HepG2 (cell line): Measurements from ENCODE around the gene SLC2A4. TPM values are rescaled to one million over a fixed set of nuclear protein-coding genes. Genes with fewer than 3 reads are reported as not detected.

Experiments
- ARNTL ChIP-seq: sonication (generic); formaldehyde crosslinking; IDR thresholded peaks from 2 replicates; pipeline ENCODE4 v1.4.0; 2020; ENCODE audit warnings: mild to moderate bottlenecking, missing genetic modification reagents
- CENPBD1 ChIP-seq: sonication (generic); formaldehyde crosslinking; IDR thresholded peaks from 2 replicates; pipeline ENCODE4 v1.8.0; 2022; ENCODE audit warnings: missing genetic modification reagents, low read depth, mild to moderate bottlenecking, borderline replicate concordance
- CENPT ChIP-seq: sonication (generic); formaldehyde crosslinking; IDR thresholded peaks from 2 replicates; pipeline ENCODE4 v1.8.0; 2022; ENCODE audit warnings: low read depth, mild to moderate bottlenecking, moderate library complexity, missing genetic modification reagents
- HMG20B ChIP-seq: conservative IDR thresholded peaks from 2 replicates; pipeline ENCODE4 v1.6.1; 2016; ENCODE audit warnings: missing genetic modification reagents, missing compliant biosample characterization
- KDM1A ChIP-seq: IDR thresholded peaks from 2 replicates; pipeline ENCODE4 v1.6.1; 2016; ENCODE audit warnings: missing compliant biosample characterization
- MNT ChIP-seq: fragments of 450-650 bp; IDR thresholded peaks from 2 replicates; pipeline ENCODE4 v1.6.1; 2016
- NCOR1 ChIP-seq: fragments of 200-600 bp; sonication (generic); IDR thresholded peaks from 2 replicates; pipeline ENCODE4 v1.7.0; 2017; ENCODE audit warnings: antibody characterized with exemption, low read length, borderline replicate concordance
- NR2F2 ChIP-seq: IDR thresholded peaks from 2 replicates; pipeline ENCODE4 v1.6.1; 2012; ENCODE audit warnings: low read depth, inconsistent platforms, borderline replicate concordance
- PRPF4 ChIP-seq: fragments of 200-400 bp; formaldehyde crosslinking; IDR thresholded peaks from 2 replicates; pipeline ENCODE4 v1.6.1; 2016; ENCODE audit warnings: low read length, low read depth; ENCODE audit not compliant: poor library complexity, severe bottlenecking
- RAD51 ChIP-seq: fragments of 450-650 bp; IDR thresholded peaks from 2 replicates; pipeline ENCODE4 v1.6.1; 2016; ENCODE audit warnings: borderline replicate concordance
- SOX6 ChIP-seq, 2 experiments: fragments of 450-650 bp in 1 of 2; sonication (generic) in 1 of 2; formaldehyde crosslinking in 1 of 2; IDR thresholded peaks; 2 replicates each; pipeline versions ENCODE4 v1.4.0 to v1.6.1; 2017 to 2020; ENCODE audit warnings: antibody characterized with exemption in 1 of 2, mild to moderate bottlenecking in 1 of 2, missing genetic modification reagents in 1 of 2
- SRSF4 ChIP-seq: fragments of 200-400 bp; formaldehyde crosslinking; IDR thresholded peaks from one replicate; pipeline ENCODE4 v1.6.1; 2018; ENCODE audit warnings: mild to moderate bottlenecking, low read depth, low read length, moderate library complexity; ENCODE audit not compliant: poor library complexity, severe bottlenecking
- TAF15 ChIP-seq: fragments of 200-400 bp; formaldehyde crosslinking; IDR thresholded peaks from one replicate; pipeline ENCODE4 v1.6.1; 2018; ENCODE audit warnings: mild to moderate bottlenecking, low read depth, low read length; ENCODE audit not compliant: poor library complexity, severe bottlenecking
- TEAD2 ChIP-seq: sonication (generic); formaldehyde crosslinking; IDR thresholded peaks from 2 replicates; pipeline ENCODE4 v1.9.0; 2021; ENCODE audit warnings: missing genetic modification reagents
- TOE1 ChIP-seq: sonication (generic); formaldehyde crosslinking; IDR thresholded peaks from 2 replicates; pipeline ENCODE4 v1.4.0; 2020; ENCODE audit warnings: mild to moderate bottlenecking, missing genetic modification reagents
- ZBED4 ChIP-seq: sonication (generic); formaldehyde crosslinking; IDR thresholded peaks from 2 replicates; pipeline ENCODE4 v1.4.0; 2020; ENCODE audit warnings: missing genetic modification reagents, borderline replicate concordance
- ZEB1 ChIP-seq: IDR thresholded peaks from 2 replicates; pipeline ENCODE4 v1.6.1; 2012; ENCODE audit warnings: mild to moderate bottlenecking, low read depth, inconsistent platforms; ENCODE audit not compliant: insufficient replicate concordance
- ZFP82 ChIP-seq: sonication (generic); formaldehyde crosslinking; IDR thresholded peaks from 2 replicates; pipeline ENCODE4 v1.5.1; 2020; ENCODE audit warnings: mild to moderate bottlenecking, missing genetic modification reagents, borderline replicate concordance
- ZNF18 ChIP-seq: sonication (generic); formaldehyde crosslinking; IDR thresholded peaks from 2 replicates; pipeline ENCODE4 v1.8.0; 2022; ENCODE audit warnings: mild to moderate bottlenecking, missing genetic modification reagents; ENCODE audit not compliant: insufficient replicate concordance
- ZNF274 ChIP-seq: sonication (generic); formaldehyde crosslinking; IDR thresholded peaks from 2 replicates; pipeline ENCODE4 v1.5.1; 2020; ENCODE audit warnings: mild to moderate bottlenecking, missing genetic modification reagents
- ZNF629 ChIP-seq: sonication (generic); formaldehyde crosslinking; conservative IDR thresholded peaks from 2 replicates; pipeline ENCODE4 v1.5.0; 2020; ENCODE audit warnings: missing genetic modification reagents
- ZNF761 ChIP-seq: sonication (generic); formaldehyde crosslinking; conservative IDR thresholded peaks from 2 replicates; pipeline ENCODE4 v1.4.0; 2020; ENCODE audit warnings: mild to moderate bottlenecking, missing genetic modification reagents
- polyA plus RNA-seq, 8 experiments: library from polyadenylated mRNA; depleted of rRNA in 3 of 8; stranded (reverse) in 7 of 8; unstranded in 1 of 8; fragments of >200 nt; fragmentation: Illumina TruSeq in 4 of 8; extraction: Trizol in 4 of 8; gene quantifications; 2 replicates each; pipeline versions ENCODE4 v1.2.1 to v1.2.3, GENCODE V29; 2011 to 2016; ENCODE audit warnings: low read depth in 4 of 8, missing spikeins in 1 of 8, mixed read lengths in 1 of 8; ENCODE audit not compliant: insufficient read depth in 1 of 8
- total RNA-seq, 5 experiments: library from RNA; depleted of rRNA; stranded (reverse); fragments of >200 nt; fragmentation: Illumina TruSeq; extraction: Trizol; gene quantifications; 2 replicates each; pipeline ENCODE4 v1.2.3, GENCODE V29; 2016; ENCODE audit warnings: low read depth in 1 of 5

Gene SLC2A4
- total and polyA plus RNA-seq, 2 of the 13 experiments (the other 11 are each of a cell fraction or from before 2014, with no cell fraction given), result 4.9 to 5.8 TPM

GRCh38 chr17:7306911-7307685 lies 25.6 kb downstream of the SLC2A4 start, which contains the start of gene EIF5A (continued):
- TF ChIP-seq NCOR1 (no peak), ZNF274 (CRISPR knock-in tag) (0 out of 2 replicates have a peak, but pooled peaks have one; percentile 61), KDM1A (no peak), CENPT (CRISPR knock-in tag) (no peak), ARNTL (CRISPR knock-in tag) (peak; percentile 17; the same call in 1 of the 2 replicates), SRSF4 (no peak), TOE1 (CRISPR knock-in tag) (0 out of 2 replicates have a peak, but pooled peaks have one; percentile 45), CENPBD1 (CRISPR knock-in tag) (no peak), RAD51 (no peak), ZNF629 (no peak), ZNF18 (CRISPR knock-in tag) (no peak), PRPF4 (no peak), ZBED4 (CRISPR knock-in tag) (no peak; the same call in 1 of the 2 replicates), ZEB1 (no peak), SOX6 (IDR thresholded peaks at IDR 0.05) (no peak), SOX6 (CRISPR knock-in tag; IDR thresholded peaks at IDR 0.05) (peak; percentile 54; the same call in 1 of the 2 replicates), TEAD2 (CRISPR knock-in tag) (no peak), HMG20B (CRISPR knock-in tag) (no peak), ZFP82 (CRISPR knock-in tag) (no peak), TAF15 (no peak), MNT (peak; percentile 75), NR2F2 (no peak), ZNF761 (peak; percentile 59; the same call in 1 of the 2 replicates)
